Measurements from ENCODE around the gene TRAPPC6A.

GRCh38 chr19:45144431-45145269, 33.4 kb downstream of the TRAPPC6A start:
- TF ChIP-seq CTCF (IDR thresholded peaks at IDR 0.05), result no peak
- no peak for TF ChIP-seq POLR2AphosphoS5 (IDR thresholded peaks at IDR 0.05)
- no peak for TF ChIP-seq EP300 (IDR thresholded peaks at IDR 0.05)

Data from suprapubic skin (tissue), 4 donors.